ENCODE results near the gene TUBB2A. TPM values are rescaled to one million over a fixed set of nuclear protein-coding genes. Genes with fewer than 3 reads are reported as not detected.

The TUBB2A gene
- total RNA-seq: 100 to 1,000 TPM in 2 of 4 donors, 10 to 100 TPM in 2; 35.9 to 149 (median 93.5) TPM

GRCh38 chr6:3157131-3157933, at the start of gene TUBB2A:
Gene TUBB2A, minus strand, starts transcription at chr6:3157544. Its CDS starts 81 bp downstream, at chr6:3157463.
- H3K36me3 ChIP-seq: peaks cover 0 to 25% (median 0%) of the 10 kb centered on the region in 3 donors
- H3K27ac ChIP-seq: peak within 1 kb of the TSS; percentile 93 to 100 (median 96)
- H3K27me3 ChIP-seq: no peaks in the 10 kb centered on the region
- peak; percentile 33 for DNase-seq
- peaks cover 0 to 61% (median 10%) of the 10 kb centered on the region in 3 donors for H3K4me1 ChIP-seq
- 0% methylated on average over 2 of the region's 95 CpGs; no CpG with 5 or more reads in 1 of the 2 donors for WGBS, 2 donors
- TF ChIP-seq, protein P1, sequence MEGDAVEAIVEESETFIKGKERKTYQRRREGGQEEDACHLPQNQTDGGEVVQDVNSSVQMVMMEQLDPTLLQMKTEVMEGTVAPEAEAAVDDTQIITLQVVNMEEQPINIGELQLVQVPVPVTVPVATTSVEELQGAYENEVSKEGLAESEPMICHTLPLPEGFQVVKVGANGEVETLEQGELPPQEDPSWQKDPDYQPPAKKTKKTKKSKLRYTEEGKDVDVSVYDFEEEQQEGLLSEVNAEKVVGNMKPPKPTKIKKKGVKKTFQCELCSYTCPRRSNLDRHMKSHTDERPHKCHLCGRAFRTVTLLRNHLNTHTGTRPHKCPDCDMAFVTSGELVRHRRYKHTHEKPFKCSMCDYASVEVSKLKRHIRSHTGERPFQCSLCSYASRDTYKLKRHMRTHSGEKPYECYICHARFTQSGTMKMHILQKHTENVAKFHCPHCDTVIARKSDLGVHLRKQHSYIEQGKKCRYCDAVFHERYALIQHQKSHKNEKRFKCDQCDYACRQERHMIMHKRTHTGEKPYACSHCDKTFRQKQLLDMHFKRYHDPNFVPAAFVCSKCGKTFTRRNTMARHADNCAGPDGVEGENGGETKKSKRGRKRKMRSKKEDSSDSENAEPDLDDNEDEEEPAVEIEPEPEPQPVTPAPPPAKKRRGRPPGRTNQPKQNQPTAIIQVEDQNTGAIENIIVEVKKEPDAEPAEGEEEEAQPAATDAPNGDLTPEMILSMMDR (IDR thresholded peaks at IDR 0.05): peak; percentile 14 to 92 (median 70)
- peak in 3 of 4 donors; percentile 77 to 99 (median 98) for TF ChIP-seq POLR2A (IDR thresholded peaks at IDR 0.05)
- H3K9me3 ChIP-seq: no peaks in the 10 kb centered on the region
- peak within 1 kb of the TSS; percentile 80 to 99 (median 84) for H3K4me3 ChIP-seq
- intact Hi-C loops (cut with DNase I): no loop called here

DNA sequence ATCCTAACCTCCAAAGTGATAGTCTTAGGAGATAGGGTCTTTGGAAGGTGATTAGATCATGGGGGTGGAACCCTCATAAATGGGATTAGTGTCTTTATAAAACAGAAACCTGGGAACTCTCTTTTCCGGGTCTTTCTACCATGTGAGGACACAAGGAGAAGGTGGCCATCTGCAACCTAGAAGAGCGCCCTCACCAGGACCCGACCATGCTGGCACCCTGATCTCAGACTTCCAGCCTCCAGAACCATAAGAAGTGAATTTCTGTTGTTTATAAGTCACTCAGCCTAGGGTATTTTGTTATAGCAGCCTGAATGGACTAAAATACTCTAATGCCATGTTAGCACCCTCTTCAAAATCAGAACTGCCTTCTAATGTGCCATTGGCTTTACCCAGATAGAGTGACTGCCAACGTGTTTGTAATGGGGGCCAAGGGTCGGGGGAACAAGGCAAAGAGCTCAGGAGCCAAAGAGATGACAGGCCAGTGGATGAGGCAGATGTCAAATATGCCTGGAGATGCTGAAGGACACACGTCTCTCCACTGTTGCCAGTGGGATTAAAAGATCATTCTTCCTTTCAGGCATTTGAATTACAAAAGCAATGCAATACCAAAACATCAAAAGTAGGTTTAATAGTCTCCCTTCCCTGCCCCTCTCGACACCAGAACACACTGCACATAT, 49.1 kb upstream of the TUBB2A start:
- H3K27me3 ChIP-seq: no peaks in the 10 kb centered on the region
- 69 to 71% methylated on average over 7 of the region's 7 CpGs for WGBS, 2 donors
- TF ChIP-seq, protein P1 (IDR thresholded peaks at IDR 0.05): no peak
- TF ChIP-seq POLR2A (IDR thresholded peaks at IDR 0.05): no peak
- no peak overlapping the region for H3K4me3 ChIP-seq
- H3K9me3 ChIP-seq: no peaks in the 10 kb centered on the region
- no peak for DNase-seq
- H3K4me1 ChIP-seq: peaks cover 19 to 53% (median 30%) of the 10 kb centered on the region in 3 donors
- intact Hi-C loops (cut with DNase I): no loop called here
- H3K27ac ChIP-seq: peak overlapping the region; percentile 33 to 88 (median 80)
- H3K36me3 ChIP-seq: no peaks in the 10 kb centered on the region

GRCh38 chr6:3205913-3206312, 48.6 kb upstream of the TUBB2A start:
- peak overlapping the region; percentile 66 to 88 (median 80) for H3K27ac ChIP-seq
- TF ChIP-seq, protein P1 (IDR thresholded peaks at IDR 0.05): no peak
- no peak overlapping the region for H3K4me3 ChIP-seq
- H3K36me3 ChIP-seq: no peaks in the 10 kb centered on the region
- H3K4me1 ChIP-seq: peaks cover 19 to 53% (median 30%) of the 10 kb centered on the region in 3 donors
- no peaks in the 10 kb centered on the region for H3K9me3 ChIP-seq
- intact Hi-C loops (cut with DNase I): no loop called here
- DNase-seq: no peak
- 31 to 44% methylated on average over 4 of the region's 4 CpGs for WGBS, 2 donors
- no peaks in the 10 kb centered on the region for H3K27me3 ChIP-seq

DNA sequence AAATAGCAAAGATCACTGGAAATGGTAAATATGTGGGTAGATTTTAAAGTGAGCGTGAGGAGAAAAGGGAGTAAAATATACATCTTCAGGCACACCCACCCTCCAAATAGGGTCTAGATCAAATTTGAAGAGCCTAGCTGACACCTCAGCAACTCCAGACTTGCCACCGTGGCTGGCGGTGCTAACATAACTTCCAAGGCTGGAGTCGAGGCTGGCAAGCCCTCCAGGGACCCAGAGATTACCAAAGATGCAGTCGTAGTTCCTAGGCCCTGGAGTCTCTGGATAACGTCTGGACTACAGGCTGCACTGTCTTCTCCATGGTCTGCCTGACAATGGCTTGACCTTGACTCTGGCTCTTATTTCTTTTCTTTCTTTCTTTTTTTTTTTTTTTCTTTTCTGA, 47.6 kb upstream of the TUBB2A start:
- Histone ChIP-seq H3K9me3 (no peaks in the 10 kb centered on the region), H3K27ac (no peak overlapping the region), H3K27me3 (no peaks in the 10 kb centered on the region), H3K36me3 (no peaks in the 10 kb centered on the region), H3K4me3 (no peak overlapping the region), H3K4me1 (peaks cover 19 to 53% (median 30%) of the 10 kb centered on the region in 3 donors)
- intact Hi-C loops (cut with DNase I): no loop called here
- TF ChIP-seq, protein P1 (IDR thresholded peaks at IDR 0.05): no peak
- TF ChIP-seq POLR2A (IDR thresholded peaks at IDR 0.05): no peak
- no peak for DNase-seq
- WGBS, 2 donors: 84 to 94% methylated on average over 6 of the region's 6 CpGs

All from esophagus squamous epithelium (tissue), 5 donors.